Measurements from ENCODE around the gene GDF10.

GDF10 gene

DNA sequence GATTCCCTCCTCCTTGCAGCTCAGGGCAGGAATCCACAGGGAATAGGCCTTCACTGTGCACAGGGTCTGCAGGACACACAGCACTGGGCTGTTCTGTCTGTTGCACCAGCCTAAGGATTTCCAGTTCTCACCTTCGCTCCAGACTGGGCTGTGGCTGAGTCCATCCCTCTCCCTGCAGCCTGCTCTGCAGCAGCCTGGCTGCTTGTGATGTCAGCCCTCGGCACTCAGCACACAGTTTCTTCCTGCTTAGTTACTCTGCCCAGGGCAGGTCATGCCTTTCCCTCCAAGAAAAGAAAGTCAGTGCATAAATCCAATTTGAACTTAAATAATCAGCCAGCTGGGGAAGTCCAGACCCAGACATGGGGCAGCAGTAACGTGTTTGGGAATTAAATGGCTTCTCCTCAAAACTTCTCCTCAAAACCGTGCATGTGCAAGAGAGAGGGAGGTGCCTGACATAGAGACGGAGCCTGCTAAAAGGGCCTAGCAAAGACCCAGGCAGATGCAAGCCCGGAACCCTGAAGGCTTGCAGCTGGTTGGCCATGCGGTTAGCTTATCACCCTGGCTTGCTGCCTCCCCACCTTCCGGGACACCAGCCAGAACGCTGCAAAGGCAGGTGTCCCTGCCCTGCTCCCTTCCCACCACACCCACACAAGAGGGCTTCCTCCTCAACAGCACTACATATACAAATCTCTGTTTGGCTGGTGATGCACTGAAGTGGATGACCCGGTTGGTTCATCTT lies 11.4 kb downstream of the GDF10 start:
- in situ Hi-C loops (cut with HindIII; ENCODE audit: low sequenced_read_pairs) = loop anchor here (25.0 kb wide), 1 partner anchor 274 kb away; no protein-coding TSS in a partner anchor

DNA sequence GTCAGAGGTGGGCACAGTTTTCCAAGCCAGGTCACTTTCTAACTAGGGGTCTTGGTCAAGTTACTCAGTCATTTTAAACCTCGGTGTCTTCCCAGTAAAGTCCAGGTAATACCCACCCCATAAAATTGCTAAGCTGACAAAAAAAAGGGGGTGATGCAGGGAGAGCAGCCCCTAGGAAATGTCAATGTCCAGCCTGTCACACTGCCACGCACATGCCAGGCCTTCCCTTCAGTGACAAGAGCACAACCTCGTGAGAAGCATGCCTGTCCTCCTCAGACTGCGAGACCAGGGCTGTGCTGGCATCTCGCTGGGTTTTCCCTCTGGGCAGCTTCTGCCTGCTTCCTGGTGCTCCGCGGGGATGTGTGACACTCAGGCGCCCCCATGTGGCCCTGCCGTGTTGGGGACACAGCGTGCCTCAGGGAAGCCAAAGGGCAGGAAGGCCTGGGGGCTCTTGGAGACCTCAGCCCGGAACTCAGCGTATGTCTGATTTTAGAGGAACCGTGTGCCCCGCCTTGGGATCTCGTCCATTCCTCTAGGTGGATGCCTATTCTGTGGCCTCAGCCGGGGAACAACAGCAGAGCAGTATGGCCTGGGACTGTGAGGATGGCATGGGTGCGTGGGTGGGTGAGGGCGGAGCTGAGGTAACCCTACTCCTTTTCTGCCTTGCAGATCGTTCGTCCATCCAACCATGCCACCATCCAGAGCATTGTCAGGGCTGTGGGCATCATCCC lies 12.1 kb downstream of the GDF10 start:
- in situ Hi-C loops (cut with HindIII; ENCODE audit: low sequenced_read_pairs) = loop anchor here (25.0 kb wide), 1 partner anchor 275 kb away; no protein-coding TSS in a partner anchor

- in situ Hi-C loops (cut with HindIII; ENCODE audit: low sequenced_read_pairs) = loop anchor here (25.0 kb wide), 1 partner anchor 275 kb away; no protein-coding TSS in a partner anchor
These were observed 12.6 kb downstream of the GDF10 start for GRCh38 chr10:47312663-47312995.

DNA sequence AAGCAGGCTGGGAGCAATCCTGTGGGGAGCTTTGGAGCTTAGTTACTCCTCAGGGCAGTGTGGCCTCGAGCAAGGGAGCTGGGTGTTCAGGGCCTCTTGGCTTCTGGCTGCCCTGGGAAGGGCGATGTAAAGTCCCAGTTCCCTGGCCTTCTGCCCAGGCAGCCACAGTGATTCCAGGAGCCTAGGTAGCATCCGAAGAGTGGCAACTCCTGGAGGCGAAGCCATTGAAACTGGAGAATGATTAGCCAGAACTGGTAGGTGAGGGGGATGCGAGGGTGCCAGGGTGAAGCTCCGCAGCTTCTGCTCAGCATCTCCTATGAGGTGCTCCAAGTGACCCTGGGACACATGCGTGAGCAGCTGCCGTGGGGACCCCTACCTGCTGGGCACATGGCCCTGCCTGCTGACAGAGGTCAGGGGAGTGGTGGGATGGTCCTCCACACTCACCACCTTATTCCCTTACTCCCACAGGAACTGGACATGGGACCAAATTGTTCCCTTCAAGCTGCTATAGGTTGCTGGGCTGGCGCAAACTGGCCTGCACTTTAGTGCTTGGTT lies 14.5 kb downstream of the GDF10 start:
- in situ Hi-C loops (cut with HindIII; ENCODE audit: low sequenced_read_pairs) = loop anchor here (25.0 kb wide), 1 partner anchor 277 kb away; no protein-coding TSS in a partner anchor

DNA sequence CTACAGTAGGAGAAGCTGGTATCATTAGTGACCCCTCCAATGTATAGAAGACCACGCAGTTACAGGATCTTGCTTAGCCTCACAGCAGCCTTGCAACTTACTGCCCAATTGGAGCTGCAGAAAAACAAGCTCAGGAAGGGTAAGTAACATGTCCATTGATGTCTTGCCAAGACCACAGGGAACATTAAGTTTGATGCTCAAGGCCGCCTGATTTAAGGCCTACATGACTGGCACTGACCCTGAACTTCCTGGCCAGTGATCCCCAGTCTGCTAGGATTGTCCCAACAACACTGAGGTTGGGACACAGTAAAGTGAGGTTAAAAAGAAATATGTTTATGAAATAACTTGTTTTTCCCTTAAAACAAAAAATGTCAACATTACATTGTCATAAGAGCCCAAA lies 15.4 kb downstream of the GDF10 start:
- in situ Hi-C loops (cut with HindIII; ENCODE audit: low sequenced_read_pairs) = loop anchor here (25.0 kb wide), 1 partner anchor 278 kb away; no protein-coding TSS in a partner anchor

DNA sequence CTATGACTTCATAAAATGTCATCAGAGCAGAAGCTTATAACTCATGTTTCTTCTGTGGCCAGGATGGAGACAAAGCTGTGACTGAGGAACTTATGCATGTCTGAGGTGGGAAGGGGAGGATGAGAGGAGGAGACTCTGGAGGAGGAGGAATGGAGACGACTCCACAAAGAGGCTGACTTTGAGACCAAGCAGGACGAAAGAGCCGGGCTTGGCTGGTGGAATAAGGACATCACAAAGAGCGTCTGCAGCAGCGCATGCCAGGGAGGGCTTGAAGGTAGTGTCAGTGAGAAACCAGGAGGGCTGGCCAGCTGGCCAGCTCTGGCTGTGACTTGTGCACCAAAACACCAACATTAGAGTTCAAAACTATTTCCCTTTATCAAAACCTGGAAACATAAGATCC lies 16.1 kb downstream of the GDF10 start:
- in situ Hi-C loops (cut with HindIII; ENCODE audit: low sequenced_read_pairs) = loop anchor here (25.0 kb wide), 1 partner anchor 279 kb away; no protein-coding TSS in a partner anchor

GRCh38 chr10:47317251-47317650 lies 17.3 kb downstream of the GDF10 start:
- in situ Hi-C loops (cut with HindIII; ENCODE audit: low sequenced_read_pairs) = loop anchor here (25.0 kb wide), 1 partner anchor 280 kb away; no protein-coding TSS in a partner anchor

DNA sequence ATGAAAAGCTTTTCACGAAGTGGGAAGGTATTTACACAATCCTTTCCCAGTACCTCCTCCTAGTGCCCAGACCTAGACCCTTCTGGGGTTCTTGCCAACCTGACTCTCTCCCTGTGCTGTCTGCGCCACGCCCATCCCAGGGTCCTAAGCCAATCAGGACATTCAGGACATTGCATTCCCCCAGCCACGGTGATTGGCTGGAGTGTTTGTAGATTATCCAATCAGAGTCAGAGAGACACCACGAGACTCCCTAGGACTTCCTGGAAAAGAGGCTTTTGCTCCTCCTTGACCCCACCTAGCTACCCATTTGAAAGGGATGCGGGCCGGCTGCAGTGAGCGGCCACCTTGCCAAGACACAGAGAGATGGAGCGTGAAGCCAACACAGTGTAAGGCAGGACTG lies 18.7 kb downstream of the GDF10 start:
- in situ Hi-C loops (cut with HindIII; ENCODE audit: low sequenced_read_pairs) = loop anchor here (25.0 kb wide), 1 partner anchor 281 kb away; no protein-coding TSS in a partner anchor

DNA sequence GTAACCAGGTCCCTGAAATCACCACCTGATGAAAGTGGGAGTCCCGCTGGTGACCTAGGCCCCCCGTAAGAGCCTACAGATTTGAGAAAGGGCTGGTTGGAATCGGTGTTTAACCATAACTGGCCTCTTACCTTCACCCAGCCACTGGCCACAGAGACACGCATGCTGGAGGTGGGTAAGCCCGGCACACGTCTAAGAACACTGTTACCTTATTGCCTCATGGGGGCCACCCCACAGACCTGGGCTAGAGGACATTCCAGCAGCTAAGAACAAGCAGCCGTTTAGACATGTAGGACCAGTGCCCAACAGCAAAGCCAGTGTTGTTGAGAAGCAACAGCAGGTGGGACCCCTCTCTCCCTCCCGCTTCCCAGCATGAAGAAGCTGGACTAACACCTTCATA lies 19.8 kb downstream of the GDF10 start:
- in situ Hi-C loops (cut with HindIII; ENCODE audit: low sequenced_read_pairs) = loop anchor here (25.0 kb wide), 1 partner anchor 282 kb away; no protein-coding TSS in a partner anchor

- in situ Hi-C loops (cut with HindIII; ENCODE audit: low sequenced_read_pairs) = loop anchor here (25.0 kb wide), 1 partner anchor 284 kb away; no protein-coding TSS in a partner anchor
These were observed 20.8 kb downstream of the GDF10 start for GRCh38 chr10:47320812-47321211.

DNA sequence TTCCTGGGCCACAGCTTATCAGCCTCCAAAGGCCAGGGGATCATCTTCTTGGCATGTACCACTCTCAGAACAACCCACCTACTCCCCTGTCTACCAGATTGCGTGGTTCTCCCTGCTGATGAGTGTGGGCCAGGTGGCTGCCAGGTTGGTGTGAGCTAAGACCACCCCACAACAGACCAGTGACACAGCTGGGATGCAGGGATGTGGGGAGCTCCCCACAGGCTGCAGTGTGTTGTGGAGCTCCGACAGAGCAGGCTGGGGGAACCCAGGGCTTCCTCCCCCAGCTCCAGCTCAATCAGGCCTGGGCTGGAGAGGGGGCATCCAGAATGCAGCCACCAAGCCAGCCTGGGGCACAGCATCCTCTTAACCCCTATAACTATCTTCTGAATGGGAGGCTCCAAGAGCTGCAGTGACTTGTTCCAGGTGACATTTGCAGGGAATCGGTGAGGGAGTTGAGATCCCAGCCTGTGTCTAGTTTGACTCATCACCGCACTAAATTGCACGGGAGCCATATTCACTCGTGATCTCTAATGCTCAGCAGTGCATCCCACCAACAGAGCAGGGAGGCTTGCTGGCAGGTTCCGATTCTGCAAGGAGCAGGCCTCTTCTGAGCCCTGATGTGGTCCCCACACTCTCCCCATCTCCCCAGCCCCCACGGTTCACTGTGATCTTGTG lies 21.7 kb downstream of the GDF10 start:
- in situ Hi-C loops (cut with HindIII; ENCODE audit: low sequenced_read_pairs) = loop anchor here (25.0 kb wide), 1 partner anchor 284 kb away; no protein-coding TSS in a partner anchor

DNA sequence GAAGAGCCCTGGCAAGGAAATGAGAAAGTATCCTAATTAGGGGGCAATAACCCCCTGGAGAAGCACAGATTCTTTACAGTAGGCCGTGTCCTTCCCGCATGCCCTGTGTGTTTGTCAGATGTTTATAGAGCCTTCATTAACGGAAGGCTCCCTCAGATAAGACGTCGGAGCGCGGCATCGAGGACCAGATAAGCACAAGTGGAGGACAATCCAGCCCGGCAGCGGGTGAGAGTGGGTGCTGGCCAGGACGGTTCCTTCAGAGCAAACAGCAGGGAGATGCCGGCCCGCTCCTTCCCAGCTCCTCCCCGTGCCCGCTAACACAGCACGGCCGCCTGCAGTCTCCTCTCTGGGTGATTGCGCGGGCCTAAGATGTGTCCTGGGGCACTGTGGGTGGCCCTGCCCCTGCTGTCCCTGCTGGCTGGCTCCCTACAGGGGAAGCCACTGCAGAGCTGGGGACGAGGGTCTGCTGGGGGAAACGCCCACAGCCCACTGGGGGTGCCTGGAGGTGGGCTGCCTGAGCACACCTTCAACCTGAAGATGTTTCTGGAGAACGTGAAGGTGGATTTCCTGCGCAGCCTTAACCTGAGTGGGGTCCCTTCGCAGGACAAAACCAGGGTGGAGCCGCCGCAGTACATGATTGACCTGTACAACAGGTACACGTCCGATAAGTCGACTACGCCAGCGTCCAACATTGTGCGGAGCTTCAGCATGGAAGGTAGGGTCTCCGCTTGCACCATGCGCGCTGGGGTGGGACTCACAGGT lies 22.5 kb downstream of the GDF10 start, which contains the start of gene GDF2:
Gene GDF2 (plus strand): TSS at position 155 of the 762 bp plus-strand sequence. CDS start 215 bp downstream, at position 370.
- in situ Hi-C loops (cut with HindIII; ENCODE audit: low sequenced_read_pairs) = loop anchor here (25.0 kb wide), 1 partner anchor 285 kb away; no protein-coding TSS in a partner anchor

GRCh38 chr10:47323087-47323486 lies 23.1 kb downstream of the GDF10 start:
- in situ Hi-C loops (cut with HindIII; ENCODE audit: low sequenced_read_pairs) = loop anchor here (25.0 kb wide), 1 partner anchor 286 kb away; no protein-coding TSS in a partner anchor

DNA sequence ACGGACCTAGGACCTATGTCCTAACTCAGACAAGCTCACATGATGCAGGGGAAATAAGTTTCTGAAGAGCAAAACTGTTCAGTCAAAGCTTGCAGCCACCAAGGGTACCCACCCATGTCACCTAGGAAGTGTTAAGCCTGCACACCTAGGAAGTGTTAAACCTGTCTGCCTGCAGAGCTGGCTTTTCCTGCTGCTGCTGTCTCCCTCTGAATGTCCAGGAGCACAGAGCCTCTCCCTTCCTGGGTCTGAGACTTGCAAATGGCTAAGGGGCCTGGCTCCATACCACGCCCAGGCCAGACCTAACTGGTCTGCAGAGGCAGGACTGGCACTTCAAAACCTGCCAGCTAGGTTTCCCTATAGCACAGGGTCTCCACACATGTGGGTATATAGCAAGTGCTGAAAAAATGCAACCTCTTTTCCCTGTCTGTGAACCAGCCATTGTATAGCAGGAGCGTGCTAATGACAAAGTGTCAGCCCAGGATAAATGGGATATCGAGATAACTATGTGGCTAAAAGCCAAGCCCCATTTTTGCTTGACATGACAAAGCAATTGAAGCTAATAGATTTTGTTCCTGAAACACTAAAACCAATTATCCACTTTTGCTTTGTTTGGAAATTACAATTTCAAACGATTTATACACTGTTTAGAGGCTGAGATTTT lies 23.8 kb downstream of the GDF10 start:
- in situ Hi-C loops (cut with HindIII; ENCODE audit: low sequenced_read_pairs) = loop anchor here (25.0 kb wide), 1 partner anchor 286 kb away; no protein-coding TSS in a partner anchor

DNA sequence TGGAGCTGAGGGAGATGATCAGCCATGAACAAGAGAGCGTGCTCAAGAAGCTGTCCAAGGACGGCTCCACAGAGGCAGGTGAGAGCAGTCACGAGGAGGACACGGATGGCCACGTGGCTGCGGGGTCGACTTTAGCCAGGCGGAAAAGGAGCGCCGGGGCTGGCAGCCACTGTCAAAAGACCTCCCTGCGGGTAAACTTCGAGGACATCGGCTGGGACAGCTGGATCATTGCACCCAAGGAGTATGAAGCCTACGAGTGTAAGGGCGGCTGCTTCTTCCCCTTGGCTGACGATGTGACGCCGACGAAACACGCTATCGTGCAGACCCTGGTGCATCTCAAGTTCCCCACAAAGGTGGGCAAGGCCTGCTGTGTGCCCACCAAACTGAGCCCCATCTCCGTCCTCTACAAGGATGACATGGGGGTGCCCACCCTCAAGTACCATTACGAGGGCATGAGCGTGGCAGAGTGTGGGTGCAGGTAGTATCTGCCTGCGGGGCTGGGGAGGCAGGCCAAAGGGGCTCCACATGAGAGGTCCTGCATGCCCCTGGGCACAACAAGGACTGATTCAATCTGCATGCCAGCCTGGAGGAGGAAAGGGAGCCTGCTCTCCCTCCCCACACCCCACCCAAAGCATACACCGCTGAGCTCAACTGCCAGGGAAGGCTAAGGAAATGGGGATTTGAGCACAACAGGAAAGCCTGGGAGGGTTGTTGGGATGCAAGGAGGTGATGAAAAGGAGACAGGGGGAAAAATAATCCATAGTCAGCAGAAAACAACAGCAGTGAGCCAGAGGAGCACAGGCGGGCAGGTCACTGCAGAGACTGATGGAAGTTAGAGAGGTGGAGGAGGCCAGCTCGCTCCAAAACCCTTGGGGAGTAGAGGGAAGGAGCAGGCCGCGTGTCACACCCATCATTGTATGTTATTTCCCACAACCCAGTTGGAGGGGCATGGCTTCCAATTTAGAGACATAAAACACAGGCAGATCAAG lies 25.6 kb downstream of the GDF10 start:
- in situ Hi-C loops (cut with HindIII; ENCODE audit: low sequenced_read_pairs) = no loop called here

- in situ Hi-C loops (cut with HindIII; ENCODE audit: low sequenced_read_pairs) = no loop called here
These were observed 26.4 kb downstream of the GDF10 start for GRCh38 chr10:47326306-47326926.

GRCh38 chr10:47326927-47327330 lies 26.9 kb downstream of the GDF10 start:
- in situ Hi-C loops (cut with HindIII; ENCODE audit: low sequenced_read_pairs) = no loop called here
